Measurements from ENCODE around the gene SLC22A15. TPM values are rescaled to one million over a fixed set of nuclear protein-coding genes. Genes with fewer than 3 reads are reported as not detected.

Gene SLC22A15
- polyA plus RNA-seq, 6 donors from 2014 or later, result 0.13 to 0.53 (median 0.25) TPM; not detected in 2

DNA sequence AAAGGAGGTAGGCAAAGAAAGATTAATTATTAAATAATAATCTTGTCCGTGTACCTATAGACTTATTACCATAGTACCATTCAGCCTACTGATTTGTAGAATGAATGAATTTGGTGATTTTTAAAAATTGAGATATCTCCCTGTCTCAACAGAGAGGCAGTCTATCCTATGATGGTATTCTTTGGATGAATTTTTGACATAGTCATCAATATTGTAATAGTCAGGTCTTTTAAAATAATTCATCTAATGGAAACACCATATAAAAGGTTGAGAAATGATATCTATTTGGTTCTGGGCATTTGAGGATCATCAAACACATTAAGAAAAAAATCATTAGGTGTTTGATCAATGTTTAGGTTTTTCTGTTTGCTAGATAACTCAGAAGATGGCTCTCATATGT, 99.3 kb downstream of the SLC22A15 start:
- H3K36me3 Mint-ChIP-seq, result no peaks in the 10 kb centered on the region
- H3K9me3 Mint-ChIP-seq, result peaks cover 0 to under 1% (median 0%) of the 10 kb centered on the region in 7 donors
- H3K4me3 Mint-ChIP-seq, result no peak overlapping the region
- ATAC-seq (ENCODE audit: low read depth in 2 of 2) (no peak), DNase-seq (no peak)
- H3K4me1 Mint-ChIP-seq, result no peaks in the 10 kb centered on the region
- no peak overlapping the region for H3K27ac Mint-ChIP-seq
- peaks cover 0 to 4% (median 0%) of the 10 kb centered on the region in 3 donors for H3K27me3 Mint-ChIP-seq

- no peaks in the 10 kb centered on the region for H3K36me3 Mint-ChIP-seq
- H3K27me3 Mint-ChIP-seq, result peaks cover 0 to 4% (median 0%) of the 10 kb centered on the region in 3 donors
- DNase-seq, result no peak
- H3K9me3 Mint-ChIP-seq, result peaks cover 0 to 5% (median 0%) of the 10 kb centered on the region in 7 donors
- no peak for ATAC-seq (ENCODE audit: low read depth in 2 of 2)
- H3K27ac Mint-ChIP-seq, result no peak overlapping the region
- no peaks in the 10 kb centered on the region for H3K4me1 Mint-ChIP-seq
- no peak overlapping the region for H3K4me3 Mint-ChIP-seq
These were observed 99.7 kb downstream of the SLC22A15 start for GRCh38 chr1:116075990-116076389.

DNA sequence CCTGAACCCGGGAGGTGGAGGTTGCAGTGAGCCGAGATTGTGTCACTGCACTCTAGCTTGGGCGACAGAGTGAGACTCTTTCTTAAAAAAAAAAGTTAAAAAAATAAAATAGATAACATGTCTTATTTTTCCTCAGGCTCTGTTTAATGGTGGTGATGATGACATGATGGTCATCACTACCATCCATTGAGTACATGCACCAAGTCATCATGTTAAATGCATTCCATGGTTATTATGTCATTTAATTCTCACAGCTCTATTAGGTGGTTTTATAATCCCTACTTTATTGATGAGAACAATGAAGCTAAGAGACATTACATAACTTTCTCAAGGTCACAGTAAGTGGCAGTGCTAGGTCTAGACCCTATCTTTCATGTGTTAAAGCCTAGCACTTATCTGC, 100.5 kb downstream of the SLC22A15 start:
- no peaks in the 10 kb centered on the region for H3K4me1 Mint-ChIP-seq
- DNase-seq (no peak), ATAC-seq (ENCODE audit: low read depth in 2 of 2) (no peak)
- peaks cover 0 to 4% (median 0%) of the 10 kb centered on the region in 3 donors for H3K27me3 Mint-ChIP-seq
- H3K9me3 Mint-ChIP-seq, result peaks cover 0 to 5% (median 0%) of the 10 kb centered on the region in 7 donors
- H3K4me3 Mint-ChIP-seq, result no peak overlapping the region
- H3K36me3 Mint-ChIP-seq, result no peaks in the 10 kb centered on the region
- no peak overlapping the region for H3K27ac Mint-ChIP-seq

DNA sequence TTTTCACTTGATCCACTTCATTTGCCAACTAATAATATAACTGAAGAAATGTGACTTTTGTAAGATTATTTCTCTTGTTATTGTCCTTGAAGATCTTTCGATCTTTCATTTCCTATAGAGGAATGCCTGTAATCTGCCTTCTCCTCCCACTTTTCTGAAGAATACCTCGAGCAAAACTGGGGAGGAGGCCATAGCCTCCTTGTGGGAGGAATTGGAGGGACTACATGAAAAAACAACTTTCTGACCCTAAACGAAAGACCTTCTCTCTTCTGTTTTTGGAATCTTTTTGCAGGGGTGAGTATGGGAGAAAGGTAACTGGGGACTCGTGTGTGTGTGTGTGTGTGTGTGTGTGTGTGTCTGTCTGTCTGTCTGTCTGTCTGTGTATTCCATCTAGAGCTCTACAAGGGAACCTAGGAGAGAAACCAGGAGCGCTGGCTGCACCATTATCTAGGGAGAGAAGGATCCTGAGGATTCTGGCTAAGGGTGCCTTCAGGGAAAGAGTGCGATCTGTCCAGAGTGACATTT, 102.4 kb downstream of the SLC22A15 start:
- H3K27me3 Mint-ChIP-seq, result peaks cover 0 to 4% (median 0%) of the 10 kb centered on the region in 3 donors
- H3K9me3 Mint-ChIP-seq, result peaks cover 0 to 7% (median 0%) of the 10 kb centered on the region in 7 donors
- H3K4me1 Mint-ChIP-seq, result no peaks in the 10 kb centered on the region
- no peak overlapping the region for H3K4me3 Mint-ChIP-seq
- ATAC-seq (ENCODE audit: low read depth in 2 of 2) (no peak), DNase-seq (no peak)
- H3K36me3 Mint-ChIP-seq, result no peaks in the 10 kb centered on the region
- no peak overlapping the region for H3K27ac Mint-ChIP-seq

- no peak for ATAC-seq (ENCODE audit: low read depth in 2 of 2)
- Mint-ChIP-seq H3K9me3 (peaks cover 15 to 60% (median 32%) of the 10 kb centered on the region in 7 donors), H3K27me3 (peaks cover 20 to 27% (median 24%) of the 10 kb centered on the region in 3 donors), H3K27ac (no peak overlapping the region), H3K4me3 (no peak overlapping the region), H3K4me1 (no peaks in the 10 kb centered on the region), H3K36me3 (peaks cover 27 to 30% of the 10 kb centered on the region in 2 donors)
- no peak for DNase-seq
These were observed 111.3 kb downstream of the SLC22A15 start for GRCh38 chr1:116087628-116088027.

DNA sequence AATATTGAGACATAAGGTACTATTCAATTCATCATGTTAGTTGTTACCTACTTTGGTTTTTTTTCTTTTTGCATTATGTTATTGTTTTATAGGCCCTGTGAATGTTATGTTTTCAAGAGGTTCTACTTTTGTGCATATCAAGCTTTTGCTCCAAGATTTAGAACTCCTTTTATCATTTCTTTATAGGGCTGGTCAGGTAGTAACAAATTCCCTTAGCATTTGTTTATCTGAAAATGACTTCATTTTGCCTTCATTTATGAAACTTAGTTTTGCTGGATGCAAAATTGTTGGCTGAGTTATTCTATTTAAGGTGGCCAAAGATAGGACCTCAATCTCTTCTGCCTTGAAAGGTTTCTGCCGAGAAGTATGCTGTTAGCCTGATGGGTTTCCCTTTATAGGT, 113.6 kb downstream of the SLC22A15 start:
- H3K4me1 Mint-ChIP-seq, result no peaks in the 10 kb centered on the region
- no peak overlapping the region for H3K27ac Mint-ChIP-seq
- H3K9me3 Mint-ChIP-seq, result peaks cover 20 to 82% (median 32%) of the 10 kb centered on the region in 7 donors
- H3K4me3 Mint-ChIP-seq, result no peak overlapping the region
- ATAC-seq (ENCODE audit: low read depth in 2 of 2) (no peak), DNase-seq (no peak)
- H3K36me3 Mint-ChIP-seq, result peaks cover 27 to 37% of the 10 kb centered on the region in 2 donors
- peaks cover 25 to 34% (median 28%) of the 10 kb centered on the region in 3 donors for H3K27me3 Mint-ChIP-seq

DNA sequence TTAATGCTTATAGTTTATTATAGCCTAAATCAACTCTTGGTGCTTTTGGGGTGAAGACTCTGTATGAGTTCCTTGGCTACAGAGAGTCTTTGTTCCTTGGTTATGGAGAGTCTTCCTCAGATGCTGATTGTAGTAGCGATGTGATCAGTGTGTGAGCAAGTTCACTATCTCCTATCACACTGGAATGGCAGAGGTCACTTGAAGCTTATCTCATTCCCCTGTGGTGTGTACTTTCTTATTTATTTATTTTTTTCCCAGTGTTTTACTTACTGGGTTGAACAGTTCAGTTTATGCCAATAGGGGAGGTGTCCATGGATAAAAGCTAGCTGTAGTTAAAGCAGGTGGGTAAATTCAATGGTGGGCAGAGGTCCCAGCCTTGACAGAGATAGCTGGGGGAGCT, 114.8 kb downstream of the SLC22A15 start:
- Mint-ChIP-seq H3K4me3 (no peak overlapping the region), H3K9me3 (peaks cover 20 to 88% (median 39%) of the 10 kb centered on the region in 7 donors), H3K27me3 (peaks cover 23 to 30% (median 25%) of the 10 kb centered on the region in 3 donors), H3K4me1 (no peaks in the 10 kb centered on the region), H3K27ac (no peak overlapping the region), H3K36me3 (peaks cover 27 to 32% of the 10 kb centered on the region in 2 donors)
- no peak for ATAC-seq (ENCODE audit: low read depth in 2 of 2)
- no peak for DNase-seq

DNA sequence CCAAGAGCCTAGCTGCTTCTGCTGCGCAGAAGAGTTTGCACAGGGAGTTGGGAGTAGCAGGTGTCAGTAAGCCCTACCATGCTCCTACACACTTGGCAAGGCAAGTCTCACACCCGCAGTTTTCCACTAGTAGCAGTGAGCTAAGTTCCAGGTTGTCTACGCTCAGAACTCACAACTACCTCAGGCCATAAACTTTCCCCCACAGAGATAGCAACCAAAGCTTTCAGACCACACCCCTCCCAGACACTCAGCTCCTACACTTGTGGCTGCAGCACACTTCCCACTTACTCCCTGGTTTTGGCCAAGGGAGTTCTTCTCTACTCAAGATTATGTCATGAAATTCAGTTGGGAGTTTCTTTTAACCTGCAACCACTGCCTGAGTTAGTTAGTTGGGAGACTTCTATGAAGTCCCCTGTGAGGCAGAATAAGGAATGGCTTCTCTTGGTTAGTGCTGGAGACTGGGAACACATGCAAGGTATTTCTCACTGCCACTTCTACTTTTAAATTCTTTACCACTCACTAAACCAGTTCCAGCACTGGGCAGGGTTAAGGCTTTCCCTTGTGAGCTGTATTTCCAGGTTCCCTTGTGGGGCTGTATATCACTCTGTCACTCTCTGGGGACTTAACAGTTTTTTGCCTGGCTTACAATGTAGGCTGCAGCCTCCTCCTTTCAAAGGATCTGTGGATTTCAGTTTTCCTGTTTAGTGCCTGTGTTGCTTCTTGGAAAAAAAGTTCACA, 116.6 kb downstream of the SLC22A15 start:
- H3K27me3 Mint-ChIP-seq, result peaks cover 15 to 21% (median 18%) of the 10 kb centered on the region in 3 donors
- H3K27ac Mint-ChIP-seq, result no peak overlapping the region
- peaks cover 22 to 89% (median 38%) of the 10 kb centered on the region in 7 donors for H3K9me3 Mint-ChIP-seq
- ATAC-seq (ENCODE audit: low read depth in 2 of 2), result no peak
- no peak overlapping the region for H3K4me3 Mint-ChIP-seq
- H3K36me3 Mint-ChIP-seq, result peaks cover 32 to 35% of the 10 kb centered on the region in 2 donors
- DNase-seq, result no peak
- no peaks in the 10 kb centered on the region for H3K4me1 Mint-ChIP-seq

GRCh38 chr1:116095027-116095426, 118.7 kb downstream of the SLC22A15 start:
- no peak for DNase-seq
- Mint-ChIP-seq H3K36me3 (peaks cover 14 to 16% of the 10 kb centered on the region in 2 donors), H3K4me3 (no peak overlapping the region), H3K27me3 (peaks cover 8 to 23% (median 13%) of the 10 kb centered on the region in 3 donors), H3K27ac (no peak overlapping the region), H3K9me3 (peaks cover 12 to 68% (median 23%) of the 10 kb centered on the region in 7 donors), H3K4me1 (no peaks in the 10 kb centered on the region)
- ATAC-seq (ENCODE audit: low read depth in 2 of 2), result no peak

GRCh38 chr1:116096013-116096618, 119.8 kb downstream of the SLC22A15 start:
- Mint-ChIP-seq H3K4me3 (no peak overlapping the region), H3K36me3 (peaks cover 8 to 9% of the 10 kb centered on the region in 2 donors), H3K4me1 (no peaks in the 10 kb centered on the region), H3K27ac (no peak overlapping the region), H3K9me3 (peaks cover 7 to 57% (median 14%) of the 10 kb centered on the region in 7 donors), H3K27me3 (peaks cover 8 to 25% (median 13%) of the 10 kb centered on the region in 3 donors)
- ATAC-seq (ENCODE audit: low read depth in 2 of 2), result no peak
- no peak for DNase-seq

DNA sequence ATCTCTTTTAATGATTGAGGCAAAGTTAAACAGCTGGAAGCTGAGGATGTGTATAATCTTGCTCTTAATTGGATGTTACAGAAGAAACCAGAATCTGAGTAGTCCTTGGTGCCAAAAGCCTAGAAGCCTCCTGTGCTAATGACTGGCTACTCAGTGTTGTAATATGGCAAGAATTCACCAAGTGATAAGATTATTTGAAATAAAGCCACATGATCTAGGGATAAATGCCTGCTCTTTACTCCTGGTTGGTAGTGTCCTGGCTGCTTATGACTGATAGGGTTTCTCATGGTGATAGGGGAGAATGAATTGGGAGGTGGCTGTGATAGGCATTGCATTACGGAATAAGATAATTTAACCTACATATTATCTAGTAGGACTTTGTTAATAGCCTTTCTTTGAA, 121.3 kb downstream of the SLC22A15 start:
- DNase-seq (no peak), ATAC-seq (ENCODE audit: low read depth in 2 of 2) (no peak)
- Mint-ChIP-seq H3K27ac (no peak overlapping the region), H3K9me3 (peaks cover 7 to 44% (median 14%) of the 10 kb centered on the region in 7 donors), H3K36me3 (peaks cover 8 to 9% of the 10 kb centered on the region in 2 donors), H3K27me3 (peaks cover 11 to 31% (median 15%) of the 10 kb centered on the region in 3 donors), H3K4me1 (no peaks in the 10 kb centered on the region), H3K4me3 (no peak overlapping the region)

- peaks cover 2 to 8% of the 10 kb centered on the region in 2 donors for H3K36me3 Mint-ChIP-seq
- H3K4me1 Mint-ChIP-seq, result no peaks in the 10 kb centered on the region
- ATAC-seq (ENCODE audit: low read depth in 2 of 2), result no peak
- H3K4me3 Mint-ChIP-seq, result no peak overlapping the region
- no peak for DNase-seq
- no peak overlapping the region for H3K27ac Mint-ChIP-seq
- peaks cover 6 to 24% (median 12%) of the 10 kb centered on the region in 3 donors for H3K27me3 Mint-ChIP-seq
- H3K9me3 Mint-ChIP-seq, result peaks cover 4 to 27% (median 13%) of the 10 kb centered on the region in 7 donors
These were observed 123.1 kb downstream of the SLC22A15 start for GRCh38 chr1:116099379-116099778.

- peaks cover 6 to 24% (median 12%) of the 10 kb centered on the region in 3 donors for H3K27me3 Mint-ChIP-seq
- ATAC-seq (ENCODE audit: low read depth in 2 of 2), result no peak
- H3K4me3 Mint-ChIP-seq, result no peak overlapping the region
- H3K9me3 Mint-ChIP-seq, result peaks cover 3 to 21% (median 12%) of the 10 kb centered on the region in 7 donors
- no peak overlapping the region for H3K27ac Mint-ChIP-seq
- H3K4me1 Mint-ChIP-seq, result no peaks in the 10 kb centered on the region
- H3K36me3 Mint-ChIP-seq, result peaks cover 0 to 8% of the 10 kb centered on the region in 2 donors
- no peak for DNase-seq
These were observed 123.6 kb downstream of the SLC22A15 start for GRCh38 chr1:116099919-116100318.

Measured in naive B cell (primary cell).